ENCODE data around the gene ARMC2. TPM values are rescaled to one million over a fixed set of nuclear protein-coding genes. Genes with fewer than 3 reads are reported as not detected.

Gene ARMC2
- total RNA-seq, 2 experiments from 2014 or later: 5.2 to 5.7 TPM

GRCh38 chr6:108961985-108962384 is 113.8 kb downstream of the ARMC2 start:
- TF ChIP-seq CTCF (IDR thresholded peaks at IDR 0.05): no peak
- ChIA-PET POLR2A (no interaction called here), CTCF (no interaction called here)
- Mint-ChIP-seq H3K4me1 (ENCODE audit: low read depth) (peaks cover 5% of the 10 kb centered on the region), H3K27ac (no peak overlapping the region), H3K27me3 (no peaks in the 10 kb centered on the region), H3K4me3 (no peak overlapping the region), H3K9me3 (no peaks in the 10 kb centered on the region), H3K36me3 (ENCODE audit: low read depth) (no peaks in the 10 kb centered on the region)
- intact Hi-C loops (cut with DNase I, micrococcal nuclease): no loop called here
- H3K27me3 ChIP-seq (ENCODE audit: control insufficient read depth in 1 of 2, insufficient read depth in 2 of 2, low read length in 2 of 2): no peaks in the 10 kb centered on the region
- H3K36me3 ChIP-seq (ENCODE audit: insufficient read depth, low read length): no peaks in the 10 kb centered on the region
- no peak for ATAC-seq (ENCODE audit: poor library complexity)
- no peaks in the 10 kb centered on the region for H3K9me3 ChIP-seq (ENCODE audit: control insufficient read depth in 1 of 2, insufficient read depth in 1 of 2, low read length in 2 of 2)
- H3K27ac ChIP-seq (ENCODE audit: low read depth in 1 of 2, low read length in 2 of 2): no peak overlapping the region
- H3K4me1 ChIP-seq (ENCODE audit: insufficient read depth, low read length): peaks cover 21% of the 10 kb centered on the region
- no peak overlapping the region for H3K4me3 ChIP-seq (ENCODE audit: low read length)
- DNase-seq: no peak

- H3K27me3 ChIP-seq (ENCODE audit: control insufficient read depth in 1 of 2, insufficient read depth in 2 of 2, low read length in 2 of 2): no peaks in the 10 kb centered on the region
- ChIA-PET POLR2A (interaction anchor here (0.6 kb wide), 1 partner anchor 24 kb away, joined by 3 read pairs; no protein-coding TSS in a partner anchor), CTCF (interaction anchor here (0.6 kb wide), 1 partner anchor 27 kb away, joined by 5 read pairs; no protein-coding TSS in a partner anchor)
- H3K4me3 ChIP-seq (ENCODE audit: low read length): no peak overlapping the region
- H3K4me3 Mint-ChIP-seq: no peak overlapping the region
- peaks cover 12% of the 10 kb centered on the region for H3K4me1 ChIP-seq (ENCODE audit: insufficient read depth, low read length)
- no peaks in the 10 kb centered on the region for H3K36me3 ChIP-seq (ENCODE audit: insufficient read depth, low read length)
- no peaks in the 10 kb centered on the region for H3K36me3 Mint-ChIP-seq (ENCODE audit: low read depth)
- DNase-seq (no peak), ATAC-seq (ENCODE audit: poor library complexity) (no peak)
- no peaks in the 10 kb centered on the region for H3K4me1 Mint-ChIP-seq (ENCODE audit: low read depth)
- no peaks in the 10 kb centered on the region for H3K9me3 ChIP-seq (ENCODE audit: control insufficient read depth in 1 of 2, insufficient read depth in 1 of 2, low read length in 2 of 2)
- no peak for TF ChIP-seq CTCF (IDR thresholded peaks at IDR 0.05)
- H3K27ac ChIP-seq (ENCODE audit: low read depth in 1 of 2, low read length in 2 of 2): no peak overlapping the region
- no peak overlapping the region for H3K27ac Mint-ChIP-seq
- H3K27me3 Mint-ChIP-seq: no peaks in the 10 kb centered on the region
- intact Hi-C loops (cut with DNase I, micrococcal nuclease): no loop called here
- H3K9me3 Mint-ChIP-seq: no peaks in the 10 kb centered on the region
Measured at GRCh38 chr6:108966251-108966650, 118.0 kb downstream of the ARMC2 start.

GRCh38 chr6:108966855-108967755 is 118.9 kb downstream of the ARMC2 start:
- Histone ChIP-seq H3K27ac (ENCODE audit: low read depth in 1 of 2, low read length in 2 of 2) (no peak overlapping the region), H3K9me3 (ENCODE audit: control insufficient read depth in 1 of 2, insufficient read depth in 1 of 2, low read length in 2 of 2) (no peaks in the 10 kb centered on the region), H3K4me3 (ENCODE audit: low read length) (no peak overlapping the region), H3K4me1 (ENCODE audit: insufficient read depth, low read length) (peaks cover 12% of the 10 kb centered on the region), H3K36me3 (ENCODE audit: insufficient read depth, low read length) (no peaks in the 10 kb centered on the region), H3K27me3 (ENCODE audit: control insufficient read depth in 1 of 2, insufficient read depth in 2 of 2, low read length in 2 of 2) (no peaks in the 10 kb centered on the region)
- Mint-ChIP-seq H3K4me3 (no peak overlapping the region), H3K36me3 (ENCODE audit: low read depth) (no peaks in the 10 kb centered on the region), H3K4me1 (ENCODE audit: low read depth) (no peaks in the 10 kb centered on the region), H3K27me3 (no peaks in the 10 kb centered on the region), H3K9me3 (no peaks in the 10 kb centered on the region), H3K27ac (no peak overlapping the region)
- intact Hi-C loops (cut with DNase I, micrococcal nuclease): no loop called here
- DNase-seq (peak in 3 of 14 experiments; percentile 40 to 76 (median 62)), ATAC-seq (ENCODE audit: poor library complexity) (no peak)
- no peak for TF ChIP-seq CTCF (IDR thresholded peaks at IDR 0.05)
- ChIA-PET POLR2A (interaction anchor here (0.6 kb wide), 1 partner anchor 25 kb away, joined by 3 read pairs; no protein-coding TSS in a partner anchor), CTCF (interaction anchor here (0.6 kb wide), 1 partner anchor 27 kb away, joined by 5 read pairs; no protein-coding TSS in a partner anchor)
